Measurements from ENCODE around the gene MYH9.
A peak's percentile ranks its signal among the peaks of the same experiment; 100 is the strongest.

- TF ChIP-seq CTCF (IDR thresholded peaks at IDR 0.05) (no peak), POLR2A (IDR thresholded peaks at IDR 0.05) (peak in 2 of 4 donors; percentile 49 to 55)
These were observed 62.4 kb downstream of the MYH9 start for GRCh38 chr22:36325154-36326031.

Measured in esophagus squamous epithelium (tissue), 4 donors.